Activated CD8-positive, alpha-beta T cell treated with anti-CD3 and anti-CD28 coated beads for 36 hours (primary cell): ENCODE data around the gene DNM3. TPM values are rescaled to one million over a fixed set of nuclear protein-coding genes. Genes with fewer than 3 reads are reported as not detected.

Experiments used
- ATAC-seq: fragments of 200-7000 bp; cut with Tn5 transposase; one replicate; pipeline ENCODE4 v1.10.0; 2021; ENCODE audit warnings: mild to moderate bottlenecking, moderate library complexity
- CTCF ChIA-PET: fragments of 350-600 bp; sonication (Branson Sonifier 250); formaldehyde crosslinking; loops from one replicate; lab custom pipeline; 2021; ENCODE audit warnings: antibody characterized with exemption; lab: Charles Lee
- POLR2A ChIA-PET: fragments of 350-600 bp; sonication (Branson Sonifier 250); formaldehyde crosslinking; loops from one replicate; lab custom pipeline; 2021; ENCODE audit warnings: antibody characterized with exemption; lab: Charles Lee
- DNase-seq: peaks from one replicate; pipeline ENCODE4 v3.0.0-alpha.2; 2020
- H3K27ac Mint-ChIP-seq: one replicate; pipeline ENCODE4 v1.8.0; 2021; ENCODE audit warnings: mild to moderate bottlenecking, mixed read lengths
- H3K27me3 Mint-ChIP-seq: one replicate; pipeline ENCODE4 v1.8.0; 2021; ENCODE audit warnings: mixed read lengths
- H3K36me3 Mint-ChIP-seq: one replicate; pipeline ENCODE4 v1.8.0; 2021; ENCODE audit warnings: low read depth, mixed read lengths
- H3K4me1 Mint-ChIP-seq: one replicate; pipeline ENCODE4 v1.8.0; 2021; ENCODE audit warnings: low read depth, mixed read lengths
- H3K4me3 Mint-ChIP-seq: one replicate; pipeline ENCODE4 v1.8.0; 2021; ENCODE audit warnings: mild to moderate bottlenecking, moderate library complexity, mixed read lengths
- H3K9me3 Mint-ChIP-seq: one replicate; pipeline ENCODE4 v1.8.0; 2021; ENCODE audit warnings: mixed read lengths
- CTCF ChIP-seq: fragments of 200-600 bp; IDR thresholded peaks from one replicate; pipeline ENCODE4 v1.8.0; 2022; ENCODE audit warnings: antibody characterized with exemption, mild to moderate bottlenecking
- intact Hi-C: fragments of 100-400 bp; cut with micrococcal nuclease; formaldehyde crosslinking; loops from one replicate; pipeline ENCODE4 v1.10.0; 2022
- total RNA-seq, 2 experiments: library from RNA; stranded (reverse); gene quantifications; one replicate each; pipeline ENCODE4 v1.2.3, GENCODE V29; 2021

Gene DNM3
- total RNA-seq, 2 experiments from 2014 or later, result 0.58 to 1.1 TPM

- Mint-ChIP-seq H3K27ac (no peak overlapping the region), H3K36me3 (no peaks in the 10 kb centered on the region), H3K27me3 (peaks cover 2% of the 10 kb centered on the region), H3K9me3 (no peaks in the 10 kb centered on the region), H3K4me3 (no peak overlapping the region), H3K4me1 (no peaks in the 10 kb centered on the region)
- ATAC-seq (no peak), DNase-seq (no peak)
- ChIA-PET CTCF (no interaction called here), POLR2A (no interaction called here)
- TF ChIP-seq CTCF, result no peak
- intact Hi-C loops, result no loop called here
Observed at GRCh38 chr1:171941920-171942319, 100.6 kb downstream of the DNM3 start.

DNA sequence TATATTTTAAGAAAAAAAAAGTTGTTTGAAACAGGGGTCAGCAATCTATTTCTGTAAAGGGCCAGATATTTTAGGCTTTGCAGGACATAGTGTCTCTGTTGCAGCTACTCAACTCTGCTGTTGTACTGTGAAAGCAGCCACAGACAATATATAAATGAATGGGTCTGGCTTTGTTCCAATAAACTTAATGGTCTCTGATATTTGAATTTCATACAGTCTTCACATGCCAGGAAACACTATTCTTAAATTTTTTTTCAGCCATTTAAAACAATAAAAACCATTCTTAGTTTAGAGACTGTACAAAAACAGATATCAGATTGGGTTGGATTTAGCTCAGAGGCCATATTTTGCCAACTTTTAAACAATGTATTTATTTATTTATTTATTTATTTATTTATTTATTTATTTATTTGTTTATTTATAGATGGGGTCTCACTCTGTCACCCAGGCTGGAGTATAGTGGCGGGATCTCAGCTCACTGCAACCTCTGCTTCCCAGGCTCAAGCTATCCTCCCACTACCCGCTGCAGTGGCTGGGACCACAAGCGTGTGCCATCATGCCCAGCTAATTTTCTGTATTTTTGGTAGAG lies 102.8 kb downstream of the DNM3 start:
- Mint-ChIP-seq H3K4me3 (no peak overlapping the region), H3K36me3 (no peaks in the 10 kb centered on the region), H3K27me3 (peaks cover 2% of the 10 kb centered on the region), H3K9me3 (no peaks in the 10 kb centered on the region), H3K27ac (no peak overlapping the region), H3K4me1 (no peaks in the 10 kb centered on the region)
- ATAC-seq (no peak), DNase-seq (no peak)
- ChIA-PET POLR2A (no interaction called here), CTCF (interaction anchor here (1.2 kb wide), 1 partner anchor 40 kb away, joined by 3 read pairs; no protein-coding TSS in a partner anchor)
- intact Hi-C loops, result no loop called here
- TF ChIP-seq CTCF, result no peak

GRCh38 chr1:171948511-171948910 lies 107.2 kb downstream of the DNM3 start:
- DNase-seq, result no peak
- Mint-ChIP-seq H3K27me3 (no peaks in the 10 kb centered on the region), H3K36me3 (no peaks in the 10 kb centered on the region), H3K27ac (no peak overlapping the region), H3K9me3 (no peaks in the 10 kb centered on the region), H3K4me1 (no peaks in the 10 kb centered on the region), H3K4me3 (no peak overlapping the region)
- ChIA-PET CTCF (no interaction called here), POLR2A (no interaction called here)
- ATAC-seq, result no peak
- no peak for TF ChIP-seq CTCF
- intact Hi-C loops, result no loop called here

DNA sequence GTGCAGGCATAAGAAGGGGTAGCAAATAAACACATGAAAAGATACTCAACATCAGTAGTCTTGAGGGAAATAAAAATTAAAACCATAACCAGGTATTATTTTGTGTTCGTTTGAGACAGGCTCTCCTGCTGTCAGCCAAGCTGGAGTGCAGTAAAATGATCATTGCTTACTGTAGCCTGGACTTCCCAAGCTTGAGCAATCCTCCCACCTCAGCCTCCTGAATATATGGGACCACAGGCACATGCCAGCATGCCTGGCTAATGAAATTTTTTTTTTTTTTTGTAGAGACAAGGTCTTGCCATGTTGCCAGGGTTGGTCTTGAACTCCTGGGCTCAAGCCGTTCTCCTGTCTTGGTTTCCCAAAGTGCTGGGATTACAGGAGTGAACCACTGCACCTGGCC lies 108.0 kb downstream of the DNM3 start:
- no peak overlapping the region for H3K27ac Mint-ChIP-seq
- no peaks in the 10 kb centered on the region for H3K27me3 Mint-ChIP-seq
- ChIA-PET CTCF (no interaction called here), POLR2A (no interaction called here)
- H3K9me3 Mint-ChIP-seq, result no peaks in the 10 kb centered on the region
- no peak for TF ChIP-seq CTCF
- H3K4me1 Mint-ChIP-seq, result no peaks in the 10 kb centered on the region
- no peaks in the 10 kb centered on the region for H3K36me3 Mint-ChIP-seq
- ATAC-seq (no peak), DNase-seq (no peak)
- intact Hi-C loops, result no loop called here
- no peak overlapping the region for H3K4me3 Mint-ChIP-seq

- no peak overlapping the region for H3K4me3 Mint-ChIP-seq
- ATAC-seq, result no peak
- TF ChIP-seq CTCF, result no peak
- H3K27ac Mint-ChIP-seq, result no peak overlapping the region
- no peaks in the 10 kb centered on the region for H3K36me3 Mint-ChIP-seq
- intact Hi-C loops, result no loop called here
- ChIA-PET CTCF (no interaction called here), POLR2A (no interaction called here)
- DNase-seq, result no peak
- no peaks in the 10 kb centered on the region for H3K4me1 Mint-ChIP-seq
- no peaks in the 10 kb centered on the region for H3K27me3 Mint-ChIP-seq
- no peaks in the 10 kb centered on the region for H3K9me3 Mint-ChIP-seq
Observed at GRCh38 chr1:171953835-171954234, 112.5 kb downstream of the DNM3 start.
